Hepatocyte (in vitro differentiated cells): Measurements from ENCODE around the gene C4orf50. TPM values are rescaled to one million over a fixed set of nuclear protein-coding genes. Genes with fewer than 3 reads are reported as not detected.

Source experiments
- DNase-seq: peaks from one replicate; pipeline ENCODE4 v3.0.0-alpha.2; 2016; ENCODE audit warnings: low spot score
- H2AFZ ChIP-seq: fragments of 200-600 bp; sonication (generic); 2 replicates; pipeline ENCODE4 v1.6.0; 2016; ENCODE audit warnings: antibody characterized with exemption, mild to moderate bottlenecking
- H3K27ac ChIP-seq: fragments of 200-600 bp; sonication (generic); 2 replicates; pipeline ENCODE4 v1.5.1; 2016; ENCODE audit warnings: mild to moderate bottlenecking
- H3K27me3 ChIP-seq: fragments of 200-600 bp; sonication (generic); 2 replicates; pipeline ENCODE4 v1.6.1; 2016
- H3K36me3 ChIP-seq: fragments of 200-600 bp; sonication (generic); replicated peaks from 2 replicates; pipeline ENCODE4 v1.5.1; 2016; ENCODE audit warnings: low read depth; ENCODE audit not compliant: insufficient read depth
- H3K4me1 ChIP-seq: fragments of 200-600 bp; sonication (generic); 2 replicates; pipeline ENCODE4 v1.5.1; 2016; ENCODE audit warnings: mild to moderate bottlenecking, moderate library complexity; ENCODE audit not compliant: insufficient read depth
- H3K4me2 ChIP-seq: fragments of 200-600 bp; sonication (generic); 2 replicates; pipeline ENCODE4 v1.6.0; 2016
- H3K4me3 ChIP-seq: fragments of 200-600 bp; sonication (generic); 2 replicates; pipeline ENCODE4 v1.5.1; 2016; ENCODE audit warnings: mild to moderate bottlenecking
- H3K79me2 ChIP-seq: fragments of 200-600 bp; sonication (generic); 2 replicates; pipeline ENCODE4 v1.6.0; 2017; ENCODE audit warnings: mild to moderate bottlenecking
- H3K9me2 ChIP-seq: fragments of 200-600 bp; sonication (generic); replicated peaks from 2 replicates; pipeline ENCODE4 v1.6.0; 2017; ENCODE audit warnings: mild to moderate bottlenecking; ENCODE audit not compliant: insufficient read depth
- H3K9me3 ChIP-seq: fragments of 200-600 bp; sonication (generic); 2 replicates; pipeline ENCODE4 v1.5.1; 2016; ENCODE audit warnings: low read depth, mild to moderate bottlenecking
- H4K20me1 ChIP-seq: fragments of 200-600 bp; sonication (generic); 2 replicates; pipeline ENCODE4 v1.6.0; 2016; ENCODE audit warnings: mild to moderate bottlenecking; ENCODE audit not compliant: insufficient read depth, poor library complexity, severe bottlenecking
- CTCF ChIP-seq: fragments of 200-600 bp; sonication (generic); IDR thresholded peaks from 2 replicates; pipeline ENCODE4 v1.5.1; 2016; ENCODE audit warnings: antibody characterized with exemption, mild to moderate bottlenecking; ENCODE audit not compliant: poor library complexity
- EZH2 ChIP-seq: fragments of 200-600 bp; sonication (generic); IDR thresholded peaks from 2 replicates; pipeline ENCODE4 v1.6.1; 2016; ENCODE audit warnings: antibody characterized with exemption, mild to moderate bottlenecking, borderline replicate concordance
- EZH2phosphoT487 ChIP-seq: fragments of 200-600 bp; sonication (generic); IDR thresholded peaks from one replicate; pipeline ENCODE4 v1.6.1; 2018; ENCODE audit warnings: antibody characterized with exemption, mild to moderate bottlenecking, low read depth, moderate library complexity; ENCODE audit not compliant: unreplicated experiment, severe bottlenecking
- WGBS: methylation state at CpG from one replicate; pipeline ENCODE4 v1.1.6; 2016; ENCODE audit warnings: low lambda C conversion rate; ENCODE audit errors: missing lambda C conversion rate; 5-methylcytosine and 5-hydroxymethylcytosine counted together
- polyA plus RNA-seq: library from polyadenylated mRNA; unstranded; fragments of >200 nt; fragmentation: Nextera tagmentation; extraction: Ambion mirVana; gene quantifications from 2 replicates; pipeline ENCODE4 v1.2.1, GENCODE V29; 2016
- total RNA-seq: library from RNA; depleted of rRNA; stranded (reverse); fragments of >200 nt; gene quantifications from 2 replicates; pipeline ENCODE4 v1.2.3, GENCODE V29; 2014

C4orf50 gene
- total and polyA plus RNA-seq, 2 experiments from 2014 or later, result not detected

- WGBS, result 78% methylated on average over 4 of the region's 4 CpGs
- Histone ChIP-seq H3K36me3 (no peaks in the 10 kb centered on the region), H2AFZ (no peak overlapping the region), H3K4me3 (no peak overlapping the region), H3K27me3 (peaks cover 5% of the 10 kb centered on the region), H3K9me2 (no peaks in the 10 kb centered on the region), H3K27ac (no peak overlapping the region), H3K4me2 (no peak overlapping the region), H3K79me2 (no peaks in the 10 kb centered on the region), H4K20me1 (no peaks in the 10 kb centered on the region), H3K9me3 (no peaks in the 10 kb centered on the region), H3K4me1 (no peaks in the 10 kb centered on the region)
- TF ChIP-seq EZH2, result no peak
- TF ChIP-seq EZH2phosphoT487, result no peak
- TF ChIP-seq CTCF, result no peak
- no peak for DNase-seq
These were observed 62.4 kb downstream of the C4orf50 start for GRCh38 chr4:5955856-5956255.

GRCh38 chr4:5955201-5955821 lies 62.9 kb downstream of the C4orf50 start:
- Histone ChIP-seq H3K36me3 (no peaks in the 10 kb centered on the region), H4K20me1 (no peaks in the 10 kb centered on the region), H3K9me3 (no peaks in the 10 kb centered on the region), H3K4me2 (no peak overlapping the region), H3K4me1 (no peaks in the 10 kb centered on the region), H3K9me2 (no peaks in the 10 kb centered on the region), H2AFZ (no peak overlapping the region), H3K4me3 (no peak overlapping the region), H3K79me2 (no peaks in the 10 kb centered on the region), H3K27ac (no peak overlapping the region), H3K27me3 (peaks cover 5% of the 10 kb centered on the region)
- WGBS, result 78% methylated on average over 18 of the region's 18 CpGs
- TF ChIP-seq EZH2 (no peak), EZH2phosphoT487 (no peak), CTCF (no peak)
- no peak for DNase-seq

DNA sequence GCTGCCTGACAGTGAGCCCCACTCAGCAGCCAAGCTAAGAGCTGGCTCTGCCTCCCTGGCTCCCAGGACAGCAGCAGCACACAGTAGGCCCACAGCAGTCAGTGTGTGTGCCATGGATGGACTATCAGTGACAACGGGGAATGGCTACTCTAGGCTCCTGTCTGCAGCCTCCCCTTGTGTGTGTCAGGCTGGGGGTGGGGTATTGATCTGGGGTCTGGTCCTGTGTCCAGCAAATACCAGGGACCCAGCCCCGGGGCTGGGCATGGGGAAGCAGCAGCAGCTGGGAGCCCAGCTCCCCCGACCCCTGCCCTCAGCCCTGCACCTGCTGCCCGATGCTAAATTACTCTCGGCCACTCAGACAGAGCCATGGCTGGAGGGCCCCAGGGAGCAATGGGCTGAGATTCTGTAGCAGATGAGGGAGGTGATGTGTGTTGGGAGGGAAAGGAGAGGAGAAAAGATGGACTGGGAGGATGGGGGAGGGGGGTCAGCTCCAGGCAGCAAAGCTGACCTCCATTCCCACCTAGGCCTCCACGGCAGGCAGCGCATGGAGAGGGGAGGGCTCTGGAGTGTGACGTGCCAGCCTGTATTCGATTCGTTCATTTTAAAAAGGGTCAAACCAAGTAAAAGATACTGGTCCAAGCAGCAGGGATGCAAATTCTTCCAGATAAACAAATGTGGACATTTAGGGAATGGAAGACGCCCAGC lies 64.0 kb downstream of the C4orf50 start:
- H3K4me3 ChIP-seq, result no peak overlapping the region
- no peak overlapping the region for H3K4me2 ChIP-seq
- no peaks in the 10 kb centered on the region for H3K9me2 ChIP-seq
- DNase-seq, result no peak
- TF ChIP-seq EZH2 (no peak), EZH2phosphoT487 (no peak), CTCF (no peak)
- no peaks in the 10 kb centered on the region for H4K20me1 ChIP-seq
- H3K27me3 ChIP-seq, result peaks cover 5% of the 10 kb centered on the region
- H3K27ac ChIP-seq, result no peak overlapping the region
- H3K9me3 ChIP-seq, result no peaks in the 10 kb centered on the region
- no peaks in the 10 kb centered on the region for H3K36me3 ChIP-seq
- 78% methylated on average over 11 of the region's 11 CpGs for WGBS
- H3K79me2 ChIP-seq, result no peaks in the 10 kb centered on the region
- no peak overlapping the region for H2AFZ ChIP-seq
- H3K4me1 ChIP-seq, result no peaks in the 10 kb centered on the region
